Loucy (cell line): ENCODE data around the gene ATP6V1G2.

Source experiments
- EZH2phosphoT487 ChIP-seq: fragments of 200-600 bp; IDR thresholded peaks from 2 replicates; pipeline ENCODE4 v1.6.1; 2018; ENCODE audit warnings: antibody characterized with exemption, mild to moderate bottlenecking, moderate library complexity, borderline replicate concordance
- TF ChIP-seq, protein P1 (sequence below): fragments of 200-600 bp; sonication (generic); conservative IDR thresholded peaks from 2 replicates; pipeline ENCODE4 v1.5.1; 2014; ENCODE audit warnings: mild to moderate bottlenecking, antibody characterized with exemption, low read length

DNA sequence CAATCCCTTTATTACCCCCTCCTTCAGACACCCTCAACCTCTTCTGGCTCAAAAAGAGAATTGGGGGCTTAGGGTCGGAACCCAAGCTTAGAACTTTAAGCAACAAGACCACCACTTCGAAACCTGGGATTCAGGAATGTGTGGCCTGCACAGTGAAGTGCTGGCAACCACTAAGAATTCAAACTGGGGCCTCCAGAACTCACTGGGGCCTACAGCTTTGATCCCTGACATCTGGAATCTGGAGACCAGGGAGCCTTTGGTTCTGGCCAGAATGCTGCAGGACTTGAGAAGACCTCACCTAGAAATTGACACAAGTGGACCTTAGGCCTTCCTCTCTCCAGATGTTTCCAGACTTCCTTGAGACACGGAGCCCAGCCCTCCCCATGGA is 31.2 kb upstream of the ATP6V1G2 start:
- TF ChIP-seq, protein P1, sequence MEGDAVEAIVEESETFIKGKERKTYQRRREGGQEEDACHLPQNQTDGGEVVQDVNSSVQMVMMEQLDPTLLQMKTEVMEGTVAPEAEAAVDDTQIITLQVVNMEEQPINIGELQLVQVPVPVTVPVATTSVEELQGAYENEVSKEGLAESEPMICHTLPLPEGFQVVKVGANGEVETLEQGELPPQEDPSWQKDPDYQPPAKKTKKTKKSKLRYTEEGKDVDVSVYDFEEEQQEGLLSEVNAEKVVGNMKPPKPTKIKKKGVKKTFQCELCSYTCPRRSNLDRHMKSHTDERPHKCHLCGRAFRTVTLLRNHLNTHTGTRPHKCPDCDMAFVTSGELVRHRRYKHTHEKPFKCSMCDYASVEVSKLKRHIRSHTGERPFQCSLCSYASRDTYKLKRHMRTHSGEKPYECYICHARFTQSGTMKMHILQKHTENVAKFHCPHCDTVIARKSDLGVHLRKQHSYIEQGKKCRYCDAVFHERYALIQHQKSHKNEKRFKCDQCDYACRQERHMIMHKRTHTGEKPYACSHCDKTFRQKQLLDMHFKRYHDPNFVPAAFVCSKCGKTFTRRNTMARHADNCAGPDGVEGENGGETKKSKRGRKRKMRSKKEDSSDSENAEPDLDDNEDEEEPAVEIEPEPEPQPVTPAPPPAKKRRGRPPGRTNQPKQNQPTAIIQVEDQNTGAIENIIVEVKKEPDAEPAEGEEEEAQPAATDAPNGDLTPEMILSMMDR: no peak
- TF ChIP-seq EZH2phosphoT487: no peak
